Thoracic aorta (tissue), 2 donors: Measurements from ENCODE around the gene UBE2QL1. TPM values are rescaled to one million over a fixed set of nuclear protein-coding genes. Genes with fewer than 3 reads are reported as not detected.

Experiments
- ATAC-seq: fragments of 150-250 bp; one replicate; pipeline ENCODE4 v1.8.0; 2017; ENCODE audit warnings: low read depth; ENCODE audit not compliant: insufficient number of reproducible peaks, low FRiP score
- DNase-seq: peaks from one replicate; pipeline ENCODE4 v3.0.0-alpha.2; 2020; ENCODE audit warnings: low spot score
- H3K27ac ChIP-seq, 2 donors: fragments of 200-600 bp; sonication (generic); 1 replicate in 1 of 2; 2 replicates in 1 of 2; pipeline ENCODE4 v1.5.1; 2016; ENCODE audit warnings: mild to moderate bottlenecking in 2 of 2, moderate library complexity in 2 of 2
- H3K27me3 ChIP-seq: fragments of 200-600 bp; sonication (generic); replicated peaks from 2 replicates; pipeline ENCODE4 v1.6.0; 2016; ENCODE audit warnings: mild to moderate bottlenecking; ENCODE audit not compliant: insufficient read depth
- H3K36me3 ChIP-seq: fragments of 200-600 bp; sonication (generic); one replicate; pipeline ENCODE4 v1.5.1; 2016
- H3K4me1 ChIP-seq, 2 donors: fragments of 200-600 bp; sonication (generic); 1 replicate in 1 of 2; 2 replicates in 1 of 2; pipeline versions ENCODE4 v1.5.1 to v1.6.0; 2016; ENCODE audit warnings: low read depth in 2 of 2, mild to moderate bottlenecking in 1 of 2; ENCODE audit not compliant: control insufficient read depth in 1 of 2
- H3K4me3 ChIP-seq: fragments of 200-600 bp; sonication (generic); 2 replicates; pipeline ENCODE4 v1.5.1; 2016; ENCODE audit warnings: mild to moderate bottlenecking
- H3K9me3 ChIP-seq: fragments of 200-600 bp; sonication (generic); 2 replicates; pipeline ENCODE4 v1.5.1; 2016
- total RNA-seq, 2 donors: library from RNA; depleted of rRNA; stranded (reverse); fragments of >200 nt; gene quantifications; one replicate each; pipeline versions ENCODE4 v1.1.0 to v1.2.3, GENCODE V29; 2016
- TF ChIP-seq, protein P1 (sequence below): fragments of 200-600 bp; sonication (generic); IDR thresholded peaks from one replicate; pipeline ENCODE4 v1.5.1; 2019; ENCODE audit warnings: antibody characterized with exemption

UBE2QL1 gene
- total RNA-seq, 2 donors from 2014 or later, result 3.2 to 3.5 TPM

DNA sequence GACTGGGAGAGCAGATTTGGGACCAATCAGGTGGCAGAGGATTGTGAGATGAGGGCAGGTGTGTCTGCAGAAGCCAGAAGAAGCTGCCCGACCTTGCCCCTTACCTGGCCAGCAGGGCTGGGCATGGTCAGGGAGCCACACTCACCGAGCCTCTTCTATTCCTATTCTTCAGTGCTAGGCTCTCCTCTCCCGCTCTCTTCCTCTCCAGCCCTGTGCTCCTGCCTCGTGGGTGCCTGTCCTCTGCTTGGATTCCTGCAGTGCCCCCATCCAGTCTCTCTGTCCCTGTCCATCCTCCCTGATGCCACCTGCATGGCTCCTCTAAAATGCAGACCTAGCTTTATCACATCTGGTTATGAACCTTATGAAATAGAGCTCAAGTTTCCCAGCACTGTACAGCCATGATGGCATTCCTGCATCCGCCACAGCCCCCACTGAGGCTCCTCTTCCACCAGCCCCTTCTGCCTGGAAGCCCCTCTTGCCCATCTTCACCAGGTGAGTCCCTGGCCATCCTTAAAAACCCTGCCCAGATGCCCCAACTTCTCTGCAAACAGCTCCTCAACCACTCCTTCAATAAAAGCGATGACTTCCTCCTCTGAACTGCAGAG lies 8.2 kb downstream of the UBE2QL1 start:
- H3K4me3 ChIP-seq, result no peak overlapping the region
- no peaks in the 10 kb centered on the region for H3K27me3 ChIP-seq
- no peaks in the 10 kb centered on the region for H3K36me3 ChIP-seq
- ATAC-seq, result no peak
- no peaks in the 10 kb centered on the region for H3K9me3 ChIP-seq
- TF ChIP-seq, protein P1, sequence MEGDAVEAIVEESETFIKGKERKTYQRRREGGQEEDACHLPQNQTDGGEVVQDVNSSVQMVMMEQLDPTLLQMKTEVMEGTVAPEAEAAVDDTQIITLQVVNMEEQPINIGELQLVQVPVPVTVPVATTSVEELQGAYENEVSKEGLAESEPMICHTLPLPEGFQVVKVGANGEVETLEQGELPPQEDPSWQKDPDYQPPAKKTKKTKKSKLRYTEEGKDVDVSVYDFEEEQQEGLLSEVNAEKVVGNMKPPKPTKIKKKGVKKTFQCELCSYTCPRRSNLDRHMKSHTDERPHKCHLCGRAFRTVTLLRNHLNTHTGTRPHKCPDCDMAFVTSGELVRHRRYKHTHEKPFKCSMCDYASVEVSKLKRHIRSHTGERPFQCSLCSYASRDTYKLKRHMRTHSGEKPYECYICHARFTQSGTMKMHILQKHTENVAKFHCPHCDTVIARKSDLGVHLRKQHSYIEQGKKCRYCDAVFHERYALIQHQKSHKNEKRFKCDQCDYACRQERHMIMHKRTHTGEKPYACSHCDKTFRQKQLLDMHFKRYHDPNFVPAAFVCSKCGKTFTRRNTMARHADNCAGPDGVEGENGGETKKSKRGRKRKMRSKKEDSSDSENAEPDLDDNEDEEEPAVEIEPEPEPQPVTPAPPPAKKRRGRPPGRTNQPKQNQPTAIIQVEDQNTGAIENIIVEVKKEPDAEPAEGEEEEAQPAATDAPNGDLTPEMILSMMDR, result no peak
- H3K27ac ChIP-seq, result no peak overlapping the region
- no peak for DNase-seq
- peaks cover 0 to 40% of the 10 kb centered on the region in 2 donors for H3K4me1 ChIP-seq

GRCh38 chr5:6457592-6457991 lies 8.9 kb downstream of the UBE2QL1 start:
- Histone ChIP-seq H3K27me3 (no peaks in the 10 kb centered on the region), H3K27ac (no peak overlapping the region), H3K9me3 (no peaks in the 10 kb centered on the region), H3K4me3 (no peak overlapping the region), H3K4me1 (peaks cover 0 to 35% of the 10 kb centered on the region in 2 donors), H3K36me3 (no peaks in the 10 kb centered on the region)
- DNase-seq, result no peak
- ATAC-seq, result no peak
- TF ChIP-seq, protein P1, result no peak

DNA sequence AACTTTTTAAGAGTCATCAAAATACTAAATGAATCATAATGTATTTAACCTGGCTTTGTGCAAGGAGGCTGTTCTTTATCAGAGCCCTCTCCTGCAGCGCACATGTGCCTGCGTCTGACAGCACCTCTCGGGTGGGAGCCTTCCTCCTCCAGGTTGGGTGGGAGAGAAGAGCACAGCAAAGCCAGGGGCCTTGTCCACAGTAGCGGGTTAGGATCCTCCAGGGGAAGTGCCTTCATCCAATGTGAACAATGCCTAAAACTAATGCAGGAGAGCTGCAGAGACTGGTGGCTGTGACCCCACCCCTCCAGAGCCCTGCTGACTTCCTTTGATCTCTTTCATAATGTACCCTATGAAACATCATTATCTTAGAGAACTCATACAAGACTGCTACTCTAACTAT lies 10.2 kb downstream of the UBE2QL1 start:
- H3K36me3 ChIP-seq, result no peaks in the 10 kb centered on the region
- TF ChIP-seq, protein P1, result no peak
- H3K27ac ChIP-seq, result no peak overlapping the region
- no peaks in the 10 kb centered on the region for H3K27me3 ChIP-seq
- no peak overlapping the region for H3K4me3 ChIP-seq
- H3K4me1 ChIP-seq, result peaks cover 0 to 23% of the 10 kb centered on the region in 2 donors
- ATAC-seq (no peak), DNase-seq (no peak)
- H3K9me3 ChIP-seq, result no peaks in the 10 kb centered on the region

DNA sequence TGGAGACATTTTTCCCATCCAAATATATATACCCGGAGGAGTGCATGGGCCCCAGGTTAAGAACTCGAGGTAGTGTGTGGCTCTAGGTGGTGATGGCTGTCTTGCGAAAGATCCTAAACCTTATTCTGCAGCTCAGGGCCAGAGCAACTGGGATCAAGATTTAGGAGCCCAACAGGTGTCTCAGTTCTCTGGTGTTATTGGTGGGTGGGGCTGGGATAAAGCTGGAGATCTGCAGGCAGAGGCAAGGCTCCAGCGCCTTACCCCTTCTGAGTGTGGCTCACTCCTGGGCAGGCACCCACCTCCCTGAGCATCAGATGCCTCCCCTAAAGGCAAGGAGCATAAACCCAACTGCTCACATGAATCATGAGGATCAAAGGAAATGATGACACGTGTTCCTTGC lies 11.2 kb downstream of the UBE2QL1 start:
- no peak for DNase-seq
- TF ChIP-seq, protein P1, result no peak

DNA sequence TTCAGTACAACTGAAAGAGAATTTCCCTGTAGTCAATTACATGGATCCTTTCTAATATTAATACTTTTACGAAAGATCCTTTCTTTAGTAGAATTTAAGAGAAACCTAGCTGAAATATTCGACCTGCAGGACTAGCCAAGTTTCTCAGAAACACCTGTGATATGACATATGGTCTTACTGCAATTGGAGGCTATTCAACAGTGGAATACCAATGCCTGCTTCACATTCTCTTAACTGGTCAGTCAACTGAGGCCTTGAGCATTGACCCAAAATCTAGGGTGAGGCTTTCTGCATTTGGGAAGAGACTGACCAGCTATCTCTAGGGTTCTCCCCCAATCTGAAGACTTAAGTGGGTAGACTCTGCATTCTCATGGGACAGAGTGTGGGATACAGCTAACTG lies 12.3 kb downstream of the UBE2QL1 start:
- TF ChIP-seq, protein P1, result no peak
- no peaks in the 10 kb centered on the region for H3K9me3 ChIP-seq
- no peaks in the 10 kb centered on the region for H3K36me3 ChIP-seq
- peaks cover 0 to 10% of the 10 kb centered on the region in 2 donors for H3K4me1 ChIP-seq
- H3K27me3 ChIP-seq, result no peaks in the 10 kb centered on the region
- no peak overlapping the region for H3K4me3 ChIP-seq
- DNase-seq (no peak), ATAC-seq (no peak)
- no peak overlapping the region for H3K27ac ChIP-seq

More for the DNA sequence above, 11.2 kb downstream of the UBE2QL1 start:
- peaks cover 0 to 21% of the 10 kb centered on the region in 2 donors for H3K4me1 ChIP-seq
- H3K4me3 ChIP-seq, result no peak overlapping the region
- no peaks in the 10 kb centered on the region for H3K27me3 ChIP-seq
- H3K27ac ChIP-seq, result no peak overlapping the region
- no peaks in the 10 kb centered on the region for H3K9me3 ChIP-seq
- H3K36me3 ChIP-seq, result no peaks in the 10 kb centered on the region
- ATAC-seq, result no peak
